GM19240 (cell line): ENCODE measurements around the gene LAD1.

ENCODE experiments used
- DNase-seq: peaks from one replicate; pipeline ENCODE4 v3.0.0; 2011; ENCODE audit warnings: low spot score; ENCODE audit not compliant: insufficient read length

LAD1 gene

GRCh38 chr1:201350884-201351283, 48.2 kb downstream of the LAD1 start:
- DNase-seq = no peak

GRCh38 chr1:201350361-201350725, 48.8 kb downstream of the LAD1 start:
- no peak for DNase-seq

- no peak for DNase-seq
Measured at GRCh38 chr1:201349092-201349491, 50.0 kb downstream of the LAD1 start.

- DNase-seq = peak; percentile 56
Measured at GRCh38 chr1:201348211-201348566, 50.9 kb downstream of the LAD1 start.

- no peak for DNase-seq
Measured at GRCh38 chr1:201347498-201348210, 51.5 kb downstream of the LAD1 start.

- no peak for DNase-seq
Measured at GRCh38 chr1:201346987-201347386, 52.1 kb downstream of the LAD1 start.

- no peak for DNase-seq
Measured at GRCh38 chr1:201346337-201346939, 52.7 kb downstream of the LAD1 start.

- no peak for DNase-seq
Measured at GRCh38 chr1:201345081-201345355, 54.1 kb downstream of the LAD1 start.

GRCh38 chr1:201344206-201345080, 54.7 kb downstream of the LAD1 start:
- no peak for DNase-seq

GRCh38 chr1:201341377-201341776, 57.7 kb downstream of the LAD1 start:
- DNase-seq = no peak

- DNase-seq = no peak
Measured at GRCh38 chr1:201336711-201337450, 62.2 kb downstream of the LAD1 start.

GRCh38 chr1:201335901-201336300, 63.2 kb downstream of the LAD1 start:
- DNase-seq = no peak

GRCh38 chr1:201335174-201335870, 63.8 kb downstream of the LAD1 start:
- no peak for DNase-seq

GRCh38 chr1:201334325-201335173, 64.6 kb downstream of the LAD1 start:
- no peak for DNase-seq

- DNase-seq = no peak
Measured at GRCh38 chr1:201332616-201333335, 66.3 kb downstream of the LAD1 start.

- DNase-seq = no peak
Measured at GRCh38 chr1:201332021-201332420, 67.1 kb downstream of the LAD1 start.

GRCh38 chr1:201331166-201331565, 68.0 kb downstream of the LAD1 start:
- no peak for DNase-seq
